Measurements from ENCODE around the gene TMEM182.

DNA sequence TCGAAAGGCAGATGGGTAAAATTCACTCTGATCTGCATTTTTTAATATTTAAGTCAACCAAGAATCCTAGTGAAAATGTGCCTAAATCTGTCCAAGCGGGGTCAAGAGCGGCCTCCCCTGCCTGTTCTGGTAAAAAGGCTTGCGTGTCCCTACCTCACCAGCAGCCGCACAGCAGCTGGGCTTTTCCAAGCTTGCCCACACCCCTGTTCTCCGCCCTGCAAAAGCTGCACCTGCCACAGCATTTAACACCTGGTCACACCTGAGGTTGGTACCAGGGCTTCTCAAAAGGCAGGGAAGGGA lies 25.8 kb upstream of the TMEM182 start:
- TF ChIP-seq, protein P1, sequence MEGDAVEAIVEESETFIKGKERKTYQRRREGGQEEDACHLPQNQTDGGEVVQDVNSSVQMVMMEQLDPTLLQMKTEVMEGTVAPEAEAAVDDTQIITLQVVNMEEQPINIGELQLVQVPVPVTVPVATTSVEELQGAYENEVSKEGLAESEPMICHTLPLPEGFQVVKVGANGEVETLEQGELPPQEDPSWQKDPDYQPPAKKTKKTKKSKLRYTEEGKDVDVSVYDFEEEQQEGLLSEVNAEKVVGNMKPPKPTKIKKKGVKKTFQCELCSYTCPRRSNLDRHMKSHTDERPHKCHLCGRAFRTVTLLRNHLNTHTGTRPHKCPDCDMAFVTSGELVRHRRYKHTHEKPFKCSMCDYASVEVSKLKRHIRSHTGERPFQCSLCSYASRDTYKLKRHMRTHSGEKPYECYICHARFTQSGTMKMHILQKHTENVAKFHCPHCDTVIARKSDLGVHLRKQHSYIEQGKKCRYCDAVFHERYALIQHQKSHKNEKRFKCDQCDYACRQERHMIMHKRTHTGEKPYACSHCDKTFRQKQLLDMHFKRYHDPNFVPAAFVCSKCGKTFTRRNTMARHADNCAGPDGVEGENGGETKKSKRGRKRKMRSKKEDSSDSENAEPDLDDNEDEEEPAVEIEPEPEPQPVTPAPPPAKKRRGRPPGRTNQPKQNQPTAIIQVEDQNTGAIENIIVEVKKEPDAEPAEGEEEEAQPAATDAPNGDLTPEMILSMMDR (IDR thresholded peaks at IDR 0.05), result no peak
- TF ChIP-seq POLR2A (IDR thresholded peaks at IDR 0.05), result no peak
